NCI-H1417 treated with DMSO at 0.1 percent for 48 hours (cell line): ENCODE data around the gene UACA.
"Not testable (repeated sequence)": the region's sequence is repeated elsewhere in the genome, so short reads cannot be mapped to it uniquely, and the experiment has no call there.

ENCODE experiments used
- DNase-seq: peaks from one replicate; lab custom pipeline; 2025; lab: John Stamatoyannopoulos, UW

UACA gene, protein sequence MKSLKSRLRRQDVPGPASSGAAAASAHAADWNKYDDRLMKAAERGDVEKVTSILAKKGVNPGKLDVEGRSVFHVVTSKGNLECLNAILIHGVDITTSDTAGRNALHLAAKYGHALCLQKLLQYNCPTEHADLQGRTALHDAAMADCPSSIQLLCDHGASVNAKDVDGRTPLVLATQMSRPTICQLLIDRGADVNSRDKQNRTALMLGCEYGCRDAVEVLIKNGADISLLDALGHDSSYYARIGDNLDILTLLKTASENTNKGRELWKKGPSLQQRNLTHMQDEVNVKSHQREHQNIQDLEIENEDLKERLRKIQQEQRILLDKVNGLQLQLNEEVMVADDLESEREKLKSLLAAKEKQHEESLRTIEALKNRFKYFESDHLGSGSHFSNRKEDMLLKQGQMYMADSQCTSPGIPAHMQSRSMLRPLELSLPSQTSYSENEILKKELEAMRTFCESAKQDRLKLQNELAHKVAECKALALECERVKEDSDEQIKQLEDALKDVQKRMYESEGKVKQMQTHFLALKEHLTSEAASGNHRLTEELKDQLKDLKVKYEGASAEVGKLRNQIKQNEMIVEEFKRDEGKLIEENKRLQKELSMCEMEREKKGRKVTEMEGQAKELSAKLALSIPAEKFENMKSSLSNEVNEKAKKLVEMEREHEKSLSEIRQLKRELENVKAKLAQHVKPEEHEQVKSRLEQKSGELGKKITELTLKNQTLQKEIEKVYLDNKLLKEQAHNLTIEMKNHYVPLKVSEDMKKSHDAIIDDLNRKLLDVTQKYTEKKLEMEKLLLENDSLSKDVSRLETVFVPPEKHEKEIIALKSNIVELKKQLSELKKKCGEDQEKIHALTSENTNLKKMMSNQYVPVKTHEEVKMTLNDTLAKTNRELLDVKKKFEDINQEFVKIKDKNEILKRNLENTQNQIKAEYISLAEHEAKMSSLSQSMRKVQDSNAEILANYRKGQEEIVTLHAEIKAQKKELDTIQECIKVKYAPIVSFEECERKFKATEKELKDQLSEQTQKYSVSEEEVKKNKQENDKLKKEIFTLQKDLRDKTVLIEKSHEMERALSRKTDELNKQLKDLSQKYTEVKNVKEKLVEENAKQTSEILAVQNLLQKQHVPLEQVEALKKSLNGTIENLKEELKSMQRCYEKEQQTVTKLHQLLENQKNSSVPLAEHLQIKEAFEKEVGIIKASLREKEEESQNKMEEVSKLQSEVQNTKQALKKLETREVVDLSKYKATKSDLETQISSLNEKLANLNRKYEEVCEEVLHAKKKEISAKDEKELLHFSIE (N-terminal part only)

GRCh38 chr15:70763120-70763949 lies at the start of gene UACA:
Gene UACA, minus strand, starts transcription at chr15:70763558. Its CDS starts 151 bp downstream, at chr15:70763407.
- peak; percentile 58 for DNase-seq

- DNase-seq: no peak
Measured at GRCh38 chr15:70812827-70813364, 49.5 kb upstream of the UACA start.

- no peak for DNase-seq
Measured at GRCh38 chr15:70810916-70811578, 47.7 kb upstream of the UACA start.

- DNase-seq: no peak
Measured at GRCh38 chr15:70806992-70807712, 43.8 kb upstream of the UACA start.

- not testable (repeated sequence) for DNase-seq
Measured at GRCh38 chr15:70804388-70804787, 41.0 kb upstream of the UACA start.

- no peak for DNase-seq
Measured at GRCh38 chr15:70802629-70803028, 39.3 kb upstream of the UACA start.

GRCh38 chr15:70801109-70801508 lies 37.8 kb upstream of the UACA start:
- no peak for DNase-seq

GRCh38 chr15:70799667-70800450 lies 36.5 kb upstream of the UACA start:
- no peak for DNase-seq

DNA sequence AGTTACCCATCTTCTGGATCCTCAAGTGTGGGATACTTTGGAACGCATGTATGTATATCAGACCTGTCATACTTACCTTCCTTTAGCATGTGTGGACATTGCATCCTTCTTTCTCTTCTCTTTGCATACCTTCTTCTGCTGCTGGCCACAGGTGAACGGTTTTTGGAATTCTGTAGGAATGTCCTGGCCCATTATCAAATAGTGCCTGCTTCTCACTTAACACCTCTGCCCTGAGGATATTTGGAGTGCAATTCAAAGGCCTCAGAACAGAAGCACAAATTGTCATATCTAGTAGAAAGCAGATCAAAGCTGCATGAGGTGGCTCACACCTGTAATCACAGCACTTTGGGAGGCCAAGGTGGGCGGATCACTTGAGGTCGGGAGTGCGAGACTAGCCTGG lies 34.1 kb upstream of the UACA start:
- DNase-seq: no peak

DNA sequence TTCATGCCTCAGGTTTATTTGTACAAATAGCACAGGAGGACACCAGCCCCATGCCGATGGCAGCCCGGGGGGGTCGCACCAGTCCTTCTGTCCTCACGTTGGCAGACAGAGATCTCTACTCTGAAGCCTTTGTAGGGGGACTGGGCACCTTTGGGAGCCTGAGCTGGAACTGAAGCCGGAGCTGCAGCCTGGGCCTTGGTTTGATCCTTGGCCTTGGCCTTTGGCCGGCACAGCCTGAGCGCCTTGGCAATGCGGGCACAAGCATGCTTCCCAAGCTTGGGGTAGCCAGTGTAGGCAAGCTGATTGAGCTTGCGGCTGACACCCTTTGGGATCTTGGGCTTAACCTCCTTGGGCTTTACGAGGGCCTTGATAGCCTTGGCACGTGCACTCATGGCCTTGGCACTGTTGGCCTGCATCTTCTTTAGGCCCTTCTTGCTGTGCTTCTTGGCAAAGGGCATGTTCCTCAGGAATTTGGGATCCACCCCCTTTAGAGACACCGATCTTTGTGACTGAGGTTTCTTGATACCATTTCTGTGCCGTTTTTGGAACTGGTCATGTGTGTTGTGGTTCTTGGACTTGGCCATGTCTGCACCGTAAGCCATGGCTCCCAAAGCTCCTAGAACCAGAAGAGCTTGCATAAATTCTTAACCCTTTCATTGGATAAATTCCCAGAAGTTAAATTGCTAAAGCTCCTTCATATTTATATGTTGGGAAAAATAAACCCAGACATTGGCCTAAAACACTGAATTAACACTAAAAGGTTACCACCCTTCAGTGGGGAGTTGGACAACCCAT lies 33.4 kb upstream of the UACA start:
- no peak for DNase-seq

DNA sequence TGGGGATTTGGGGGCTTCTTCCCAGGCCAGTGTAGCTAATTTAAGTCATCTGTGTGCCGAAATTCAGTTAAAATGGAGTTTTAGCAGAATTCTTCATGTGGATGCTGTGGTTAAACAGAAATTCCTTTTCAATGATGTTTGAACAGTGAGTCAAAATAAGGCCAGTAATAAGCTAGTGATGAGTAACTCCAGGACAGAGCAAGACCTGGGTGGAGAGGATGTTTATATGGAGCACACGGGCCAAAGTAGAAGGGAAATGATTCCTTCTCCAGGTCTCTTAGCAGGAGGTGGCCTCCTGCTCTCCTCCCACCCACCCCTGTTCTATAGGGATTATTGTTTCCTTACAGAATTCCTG lies 31.9 kb upstream of the UACA start:
- no peak for DNase-seq

- DNase-seq: no peak
Measured at GRCh38 chr15:70794596-70795310, 31.4 kb upstream of the UACA start.

- DNase-seq: no peak
Measured at GRCh38 chr15:70793694-70794093, 30.3 kb upstream of the UACA start.

DNA sequence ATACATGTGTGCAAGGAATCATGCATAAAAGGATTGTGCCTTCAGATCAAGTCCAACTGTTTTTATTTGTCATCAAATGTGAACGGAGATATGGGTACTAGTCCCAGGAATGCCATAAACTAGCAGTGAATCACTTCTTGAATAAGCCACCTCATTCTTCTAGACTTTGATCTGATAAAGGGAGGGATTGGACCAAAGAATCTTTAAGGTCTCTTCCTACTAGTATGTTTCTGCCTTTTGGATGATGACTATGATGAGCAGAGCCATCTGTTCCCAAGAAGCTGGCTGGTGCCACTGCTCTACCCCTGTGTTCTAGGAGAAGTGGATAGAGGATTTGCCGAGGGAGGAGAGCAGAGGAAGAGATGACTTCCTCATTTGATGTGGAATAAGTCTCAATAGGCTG lies 28.8 kb upstream of the UACA start:
- no peak for DNase-seq

DNA sequence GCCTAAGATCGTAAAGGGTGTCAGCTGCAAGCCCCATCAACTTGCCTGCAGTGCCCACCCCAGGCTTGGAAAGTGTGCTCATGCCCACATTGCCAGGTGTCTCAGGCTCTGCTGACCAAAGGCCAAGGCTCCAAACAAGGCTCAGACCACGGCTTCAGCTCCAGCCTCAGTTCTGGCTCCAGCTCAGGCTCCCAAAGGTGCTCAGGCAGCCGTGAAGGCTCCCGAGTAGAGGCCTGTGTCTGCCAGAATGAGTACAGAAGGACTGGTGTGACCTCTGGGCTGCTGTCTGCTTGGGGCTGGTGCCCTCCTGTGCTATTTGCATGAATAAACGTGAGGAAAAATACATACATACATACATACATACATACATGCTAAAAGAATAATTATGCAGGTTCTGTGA lies 27.9 kb upstream of the UACA start:
- DNase-seq: no peak

GRCh38 chr15:70789213-70789612 lies 25.9 kb upstream of the UACA start:
- no peak for DNase-seq
